ENCODE results near the gene PNCK. TPM values are rescaled to one million over a fixed set of nuclear protein-coding genes. Genes with fewer than 3 reads are reported as not detected.
"Not testable (repeated sequence)": the region's sequence is repeated elsewhere in the genome, so short reads cannot be mapped to it uniquely, and the experiment has no call there.

The PNCK gene
- 0.42 and 0.69 TPM in 2 replicates for total RNA-seq (2014; rRNA removed; shearing (Covaris generic))
- not detected in 2 replicates for polyA plus RNA-seq (2014; cell fraction: nucleus; rRNA removed)

DNA sequence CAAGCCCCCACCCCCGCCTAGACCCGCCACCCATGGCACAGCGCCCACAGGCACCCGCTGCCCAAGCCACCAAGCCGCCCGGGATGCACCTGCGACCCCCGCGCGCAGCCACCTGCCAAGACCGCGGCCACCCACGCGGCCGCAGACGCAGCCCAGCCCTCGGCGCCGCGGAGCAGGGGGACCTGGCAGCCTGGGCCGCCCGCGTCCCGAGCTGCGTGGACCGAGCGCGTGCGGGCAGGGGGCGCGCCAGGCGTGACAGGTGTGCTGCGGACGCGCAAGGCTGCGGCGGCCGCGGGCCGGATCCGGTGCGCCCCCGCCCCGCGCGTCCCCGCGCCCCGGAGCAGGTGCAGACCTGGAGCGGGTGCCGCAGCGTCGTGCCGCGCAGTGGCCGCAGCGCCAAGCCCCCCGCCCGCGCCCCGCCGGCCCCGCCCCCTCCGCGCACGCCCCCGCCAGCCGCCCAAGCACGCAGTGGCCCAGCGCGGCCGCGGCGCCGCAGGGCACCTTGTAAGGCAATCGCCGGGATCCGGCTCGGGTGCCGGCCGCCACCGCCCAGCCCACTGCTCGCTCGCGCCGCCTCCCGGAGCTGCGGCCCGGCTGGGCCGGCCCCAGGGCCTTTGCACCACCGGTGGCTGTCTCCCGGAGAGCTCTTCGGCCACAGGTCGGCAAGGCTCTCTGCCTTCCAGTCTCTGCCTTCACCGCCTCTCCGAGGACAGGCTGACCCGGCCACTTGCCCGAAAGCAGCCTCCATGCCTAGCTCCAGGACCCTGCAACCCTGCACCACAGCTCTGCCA, at the start of gene PNCK:
Gene PNCK, minus strand, starts transcription at position 386 of the 791 bp plus-strand sequence. CDS start 737 bp downstream, outside the sequence.
- DNase-seq (ENCODE audit: extremely low read depth, low read depth) = no peak

DNA sequence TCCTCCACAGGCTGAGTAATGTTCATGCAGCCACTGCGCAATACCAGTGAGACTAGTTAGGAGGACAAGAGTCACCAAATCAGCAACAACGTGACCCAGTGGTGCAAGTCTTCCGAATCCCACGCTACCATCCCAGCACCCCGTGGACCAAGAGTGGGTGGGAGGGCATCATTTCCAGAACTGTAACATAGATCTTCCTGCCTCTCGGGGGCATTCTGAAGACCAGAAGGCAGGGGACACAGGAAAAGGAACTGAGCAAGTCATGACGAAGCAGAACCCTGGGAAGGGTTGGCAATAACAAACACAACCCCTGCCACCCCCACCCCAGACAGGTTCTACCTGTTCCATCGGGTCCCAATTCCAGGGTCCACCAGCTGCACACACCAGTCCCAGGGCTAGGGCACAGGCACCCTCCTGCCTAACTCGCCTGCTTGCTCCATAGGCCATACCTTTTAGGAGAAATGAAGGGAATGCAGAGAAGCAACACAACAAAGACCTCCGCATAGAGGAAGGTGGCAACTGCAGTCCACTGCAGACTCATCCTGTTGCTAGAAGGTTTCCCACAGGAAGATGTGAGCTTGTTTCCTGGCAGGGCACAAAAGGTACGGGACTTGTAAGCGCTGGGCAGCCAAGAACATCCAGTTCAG, 49.2 kb upstream of the PNCK start:
- no peak for DNase-seq (ENCODE audit: extremely low read depth, low read depth)

DNA sequence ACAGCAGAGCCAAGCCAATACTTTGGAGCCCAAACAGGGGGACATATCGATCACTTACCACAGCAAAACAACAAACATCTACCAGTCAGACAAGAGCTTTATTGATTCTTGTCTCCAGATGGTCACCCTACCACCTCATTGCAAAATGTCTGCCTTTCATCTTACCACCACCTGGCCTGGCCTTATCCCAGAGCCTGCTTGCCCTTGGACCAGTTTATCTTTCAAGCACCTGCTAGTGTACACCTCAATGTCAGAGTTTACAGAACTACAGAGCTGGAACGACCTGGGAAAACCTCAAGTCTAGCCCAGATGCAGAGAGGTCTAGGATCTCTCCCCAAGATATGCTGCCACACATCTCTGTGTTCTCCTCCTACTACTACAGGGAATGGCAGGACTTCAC, 46.1 kb upstream of the PNCK start:
- DNase-seq (ENCODE audit: extremely low read depth, low read depth) = no peak

DNA sequence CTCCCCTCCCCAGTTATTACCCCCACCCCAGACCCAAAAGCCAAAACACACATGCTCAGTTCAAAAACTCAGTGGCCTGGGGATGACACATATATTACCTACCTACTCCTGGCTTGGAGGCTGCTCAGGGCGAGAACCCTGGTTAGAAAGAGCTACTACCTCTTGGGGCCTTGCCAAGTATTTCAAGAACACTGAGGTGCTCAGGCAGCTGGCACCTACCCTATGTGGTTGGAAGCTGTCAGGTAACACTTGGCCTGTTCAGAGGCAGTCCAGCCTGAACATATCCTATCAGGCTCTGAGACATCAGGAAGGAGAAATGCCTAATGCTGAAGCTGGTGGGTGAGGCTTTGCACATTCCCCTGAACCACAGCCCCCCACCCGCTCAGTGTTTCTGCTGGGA, 45.6 kb upstream of the PNCK start:
- DNase-seq (ENCODE audit: extremely low read depth, low read depth) = no peak

DNA sequence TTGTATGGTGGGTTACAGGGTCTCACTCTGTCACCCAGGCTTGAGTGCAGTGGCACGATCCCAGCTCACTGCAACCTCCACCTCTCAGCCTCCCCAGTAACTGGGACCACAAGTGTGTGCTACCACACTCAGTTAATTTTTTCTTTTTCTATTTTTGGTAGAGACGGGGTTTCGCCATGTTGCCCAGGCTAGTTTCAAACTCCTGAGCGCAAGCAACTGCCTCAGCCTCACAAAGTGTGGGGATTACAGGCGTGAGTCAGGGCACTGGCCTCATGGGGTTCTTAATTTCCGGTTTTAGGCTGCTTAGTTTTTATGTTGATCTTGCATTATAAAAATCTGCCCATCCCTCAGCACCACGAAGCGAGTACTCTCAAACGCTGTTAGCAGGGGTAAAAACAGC, 43.8 kb upstream of the PNCK start:
- DNase-seq (ENCODE audit: extremely low read depth, low read depth) = no peak

DNA sequence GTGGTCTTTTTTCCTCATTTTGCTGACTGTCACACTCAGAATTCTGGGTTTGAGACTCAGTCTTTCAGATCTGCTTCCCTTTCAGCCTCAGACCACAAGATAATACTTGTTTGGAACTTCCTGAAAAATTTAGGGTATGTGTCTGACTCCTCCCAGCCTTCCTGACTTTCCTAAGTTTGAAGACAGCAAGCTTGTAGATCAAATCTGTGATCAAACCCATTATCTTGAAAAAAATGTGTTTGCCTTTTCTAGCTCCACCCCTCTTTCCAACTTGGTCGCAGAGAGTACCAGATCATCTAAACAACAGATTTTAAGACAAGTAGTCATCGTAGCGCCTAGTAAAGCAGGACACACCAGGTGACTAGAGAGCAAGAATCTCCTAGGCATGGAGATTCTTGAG, 40.6 kb upstream of the PNCK start:
- no peak for DNase-seq (ENCODE audit: extremely low read depth, low read depth)

DNA sequence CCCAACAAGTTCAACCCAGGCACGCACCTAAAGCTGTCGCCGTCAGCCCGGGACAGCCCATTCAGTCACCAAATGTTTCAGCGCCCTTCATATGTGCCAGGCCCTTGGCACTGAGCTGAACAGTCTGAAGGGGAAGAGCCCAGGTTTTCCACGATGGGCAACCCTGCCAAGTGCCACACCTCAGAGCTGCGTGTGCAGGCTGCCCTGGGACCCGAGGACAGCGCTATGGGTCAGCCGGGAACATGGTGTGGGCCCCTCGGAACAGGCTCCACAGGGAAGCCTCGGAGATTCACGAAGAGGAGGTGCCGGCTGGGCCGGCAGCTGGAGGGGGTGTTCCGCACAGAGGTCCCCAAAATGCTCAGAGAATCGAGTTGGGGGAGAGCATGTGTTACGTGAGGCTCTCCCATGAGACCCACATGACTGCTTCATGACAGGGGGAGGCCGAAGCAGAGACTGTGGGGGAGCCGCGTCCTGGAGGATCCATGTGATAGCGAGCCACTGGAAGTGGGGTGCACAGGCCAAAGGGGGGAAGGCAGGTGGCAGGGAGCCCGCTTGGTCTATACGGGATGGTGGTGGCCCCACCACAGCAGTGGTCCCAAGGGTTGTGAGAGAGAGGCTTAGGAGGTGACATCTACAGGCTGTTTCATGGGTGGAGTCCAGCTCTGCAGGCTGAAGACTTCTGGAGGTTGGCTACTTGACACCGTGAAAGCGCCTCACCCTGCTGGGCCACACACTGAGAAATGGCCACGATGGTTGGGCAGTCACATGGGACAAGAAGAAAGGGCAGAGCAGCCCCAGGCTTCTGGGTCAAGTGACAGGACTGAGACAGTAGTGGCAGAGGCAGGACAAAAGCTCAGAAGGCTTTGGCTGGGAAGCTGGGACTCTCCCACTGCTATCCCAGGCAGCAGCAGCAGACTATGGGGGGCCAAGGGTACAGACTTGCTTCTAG, 36.4 kb upstream of the PNCK start:
- DNase-seq (ENCODE audit: extremely low read depth, low read depth) = no peak

DNA sequence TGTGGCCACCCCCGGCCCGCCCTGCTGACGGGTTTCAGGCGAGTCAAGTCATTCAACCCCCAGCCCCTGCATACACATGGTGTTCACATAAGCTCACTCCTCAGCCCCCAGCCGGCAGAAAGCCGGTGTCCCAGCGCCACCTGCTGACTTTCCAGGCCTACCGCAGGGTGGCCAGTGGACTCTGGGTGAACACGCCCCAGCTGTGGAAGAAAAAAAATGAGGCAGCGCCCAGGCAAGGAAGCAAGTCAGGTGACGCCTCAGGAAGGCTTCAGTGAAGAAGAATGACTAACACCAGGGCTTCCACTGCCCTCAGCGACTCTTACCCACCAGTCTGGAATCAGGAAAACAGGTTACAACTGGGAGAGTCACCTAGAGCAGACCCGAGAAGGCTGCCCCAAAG, 34.8 kb upstream of the PNCK start:
- DNase-seq (ENCODE audit: extremely low read depth, low read depth) = peak; percentile 70

DNA sequence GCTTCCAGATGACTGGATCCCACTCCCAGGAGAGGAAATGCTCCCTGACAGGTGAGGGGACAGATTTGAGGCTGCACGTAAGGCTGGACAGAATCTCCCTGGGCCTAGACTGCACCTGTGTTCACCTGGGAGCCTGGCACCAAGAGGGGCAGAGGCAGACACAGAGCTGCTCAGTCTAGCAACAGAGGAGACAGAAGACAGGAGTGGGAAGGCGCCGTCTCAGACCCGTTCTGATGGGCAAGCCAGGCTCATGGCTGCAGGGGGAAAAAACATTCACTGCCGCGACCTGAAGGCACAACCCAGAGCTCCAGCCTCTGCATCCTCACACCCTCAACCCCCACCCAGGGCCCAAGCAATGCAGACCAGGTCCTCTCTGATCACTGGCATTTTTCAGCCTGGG, 33.8 kb upstream of the PNCK start:
- DNase-seq (ENCODE audit: extremely low read depth, low read depth) = no peak

DNA sequence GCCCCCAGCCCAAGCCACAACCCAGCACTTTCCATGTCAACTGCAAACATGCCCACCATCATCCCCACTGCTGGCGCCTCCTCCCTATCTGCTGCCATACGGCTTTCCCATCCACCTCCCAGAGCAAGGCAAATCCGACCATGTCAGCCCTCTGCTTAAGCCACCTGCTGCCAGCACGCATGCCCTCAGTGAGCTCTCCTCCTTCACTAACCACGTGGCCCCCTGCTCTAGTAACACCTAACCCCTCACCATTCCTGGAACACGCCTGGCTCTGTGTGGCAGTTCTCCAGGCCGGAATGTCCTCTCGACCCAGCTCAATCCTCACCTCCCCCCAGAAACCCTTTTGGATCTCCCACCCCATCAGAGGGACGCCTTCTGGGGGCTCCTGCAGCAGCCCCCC, 33.2 kb upstream of the PNCK start:
- DNase-seq (ENCODE audit: extremely low read depth, low read depth) = no peak

DNA sequence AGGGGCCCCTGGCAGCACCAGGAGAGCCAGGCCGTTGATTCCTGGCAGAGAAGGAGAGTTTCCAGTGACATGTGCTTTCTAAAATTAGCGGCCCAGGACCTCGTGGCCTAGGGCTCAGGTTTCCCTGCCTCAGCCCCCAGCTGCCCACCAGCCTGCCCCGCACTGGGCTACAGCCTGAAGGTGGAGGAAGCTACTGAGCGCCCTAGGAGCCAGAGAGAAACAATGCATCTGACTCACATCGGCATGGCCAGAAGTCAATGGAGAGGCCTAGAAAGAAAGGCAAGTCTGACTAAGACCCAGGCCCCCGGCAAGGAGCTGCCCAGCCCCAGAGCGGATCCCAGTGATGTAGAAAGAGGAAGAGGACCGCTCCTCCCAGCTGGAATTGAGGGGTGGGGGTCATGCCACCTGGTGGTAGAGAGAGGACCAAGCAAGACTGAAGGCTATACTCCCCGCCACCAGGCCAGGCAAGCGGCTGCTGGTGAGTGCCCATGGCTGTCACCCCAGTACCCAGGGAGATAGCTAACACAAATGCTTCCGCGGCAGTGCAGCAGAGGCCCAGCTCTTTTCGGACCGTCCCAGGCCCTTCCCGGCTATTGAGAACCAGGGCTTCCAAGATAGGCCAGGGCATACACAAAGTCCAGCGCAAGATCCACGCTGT, 31.9 kb upstream of the PNCK start:
- DNase-seq (ENCODE audit: extremely low read depth, low read depth) = not testable (repeated sequence)

DNA sequence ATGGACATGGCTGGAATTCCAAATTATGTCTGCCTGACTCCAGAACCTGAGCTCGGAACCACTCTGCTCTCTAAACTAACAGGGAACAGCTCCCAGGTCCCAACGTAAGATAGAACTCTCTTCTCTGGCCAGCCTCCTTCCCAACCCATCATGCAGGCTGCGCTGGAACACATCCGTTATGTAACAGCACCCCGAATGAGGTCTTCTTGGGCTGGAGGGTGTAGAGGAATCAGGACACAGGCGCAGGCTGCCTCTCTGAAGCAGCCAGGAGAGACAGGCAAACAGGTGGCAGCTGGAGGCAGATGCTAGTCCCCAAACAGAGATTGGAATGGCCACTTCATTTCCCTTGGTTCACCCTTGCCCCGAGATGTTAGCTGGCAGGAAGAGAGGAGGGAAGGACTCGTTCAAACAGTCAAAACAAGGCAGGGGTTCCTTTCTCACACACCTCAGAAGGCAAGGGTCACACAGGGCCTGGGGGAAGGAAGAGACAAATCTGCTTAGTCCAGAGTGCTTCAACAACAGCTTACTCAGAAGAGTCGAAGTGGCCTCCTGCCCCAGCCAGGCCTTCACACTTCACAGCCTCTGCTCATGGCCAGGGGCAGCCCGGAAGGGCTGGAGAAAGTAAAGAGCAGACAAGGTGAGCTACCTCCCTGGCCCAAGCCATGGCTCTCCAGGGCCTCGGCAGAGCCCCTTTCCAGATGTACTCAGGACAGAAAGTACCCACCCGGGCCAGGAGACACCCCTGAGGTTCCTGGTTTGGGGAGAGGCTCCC, 31.2 kb upstream of the PNCK start:
- DNase-seq (ENCODE audit: extremely low read depth, low read depth) = not testable (repeated sequence)

DNA sequence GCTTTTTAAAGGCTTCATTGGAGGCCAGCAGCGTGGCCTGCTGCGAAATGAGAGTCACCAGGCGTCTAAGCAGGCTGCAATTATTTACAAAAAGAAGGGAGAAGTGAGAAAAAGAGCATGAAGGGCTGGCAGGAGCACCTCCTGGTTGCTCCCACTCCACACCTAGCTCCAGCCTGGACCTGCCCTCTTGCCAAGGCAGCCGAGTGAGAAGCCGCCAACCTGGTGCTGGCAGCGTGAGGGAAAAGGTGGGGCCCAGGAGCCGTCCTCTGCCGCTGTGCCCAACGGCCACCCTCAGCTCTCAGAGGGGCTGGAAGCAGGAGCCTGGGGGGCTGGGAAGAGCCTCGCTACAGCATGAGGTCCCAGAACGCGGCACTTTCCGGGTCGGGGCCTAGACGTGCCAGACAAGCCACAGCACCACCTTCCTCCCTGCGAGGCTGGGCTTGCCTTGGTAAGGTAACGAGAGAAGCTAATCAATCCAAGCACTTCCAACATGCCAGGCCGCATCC, 30.5 kb upstream of the PNCK start:
- DNase-seq (ENCODE audit: extremely low read depth, low read depth) = no peak

DNA sequence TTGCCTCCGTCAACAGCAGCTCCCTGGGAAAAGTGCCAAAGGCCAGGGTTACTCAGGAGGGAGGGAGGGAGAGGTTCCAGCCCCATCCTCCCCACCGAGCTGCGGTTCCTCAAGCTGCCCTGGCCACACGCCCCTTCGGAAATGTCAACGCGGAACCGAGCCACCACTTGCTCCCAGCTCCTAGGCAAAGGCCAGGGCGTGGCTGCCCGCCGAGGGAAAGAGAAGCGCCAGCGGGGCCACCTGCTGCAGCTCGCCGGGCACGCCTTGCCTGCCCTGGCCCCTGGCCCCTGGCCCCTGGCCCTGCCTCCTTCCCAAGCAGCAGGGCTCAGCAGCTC, 29.4 kb upstream of the PNCK start:
- DNase-seq (ENCODE audit: extremely low read depth, low read depth) = no peak

DNA sequence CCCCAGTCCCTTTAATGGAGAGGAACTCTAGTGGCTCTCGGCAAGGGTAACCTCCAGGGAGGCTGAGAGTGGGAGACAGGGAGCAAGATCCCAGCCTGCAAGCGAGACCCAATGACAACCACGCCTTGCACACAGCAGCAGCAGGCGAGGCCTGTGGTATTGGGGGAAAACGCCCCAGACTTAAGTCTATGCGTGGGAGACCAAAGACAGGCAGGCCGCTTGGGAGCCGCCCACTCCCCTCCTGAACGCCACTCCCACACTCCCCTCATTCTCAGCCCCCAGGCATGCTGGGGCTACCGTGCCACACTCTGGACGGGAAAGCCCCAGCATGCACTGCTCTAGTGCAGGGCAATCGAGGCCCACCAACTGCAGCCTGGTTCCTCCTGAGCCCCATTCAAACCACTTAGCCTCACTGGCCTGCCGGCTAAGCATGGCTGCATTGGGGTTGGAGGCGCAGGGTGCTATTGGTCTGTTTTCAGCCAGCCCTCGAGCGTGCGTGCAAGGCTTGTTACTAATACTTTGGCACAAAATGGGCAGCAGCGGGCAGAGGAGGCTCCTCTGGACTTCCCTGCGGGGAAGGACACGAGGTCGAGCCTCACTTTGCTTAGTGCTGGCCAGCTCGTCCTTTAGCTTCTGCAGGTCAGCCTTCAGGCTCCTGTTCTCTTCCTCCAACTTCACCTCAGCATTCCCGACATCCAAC, 28.9 kb upstream of the PNCK start:
- DNase-seq (ENCODE audit: extremely low read depth, low read depth) = no peak

DNA sequence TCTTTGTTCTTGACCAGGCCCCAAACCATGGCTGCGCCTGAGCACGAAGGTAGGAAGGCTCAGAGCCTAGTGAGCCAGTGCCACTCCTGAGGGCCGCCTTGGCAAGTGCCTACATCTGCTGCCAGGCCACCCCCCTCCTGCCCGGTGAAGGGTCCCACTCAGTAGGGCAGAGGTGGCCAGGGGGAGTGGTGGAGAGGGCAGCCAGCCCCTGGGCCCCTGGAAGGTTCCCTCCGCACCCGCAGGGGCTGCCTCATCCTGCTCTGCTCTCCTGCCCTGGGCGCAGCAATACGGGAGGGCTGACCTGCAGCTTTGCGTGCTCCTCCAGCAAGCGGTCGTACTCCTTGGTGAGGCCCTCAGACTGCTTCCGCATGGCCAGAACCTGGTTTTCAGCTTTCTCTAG, 28.1 kb upstream of the PNCK start:
- DNase-seq (ENCODE audit: extremely low read depth, low read depth) = no peak

DNA sequence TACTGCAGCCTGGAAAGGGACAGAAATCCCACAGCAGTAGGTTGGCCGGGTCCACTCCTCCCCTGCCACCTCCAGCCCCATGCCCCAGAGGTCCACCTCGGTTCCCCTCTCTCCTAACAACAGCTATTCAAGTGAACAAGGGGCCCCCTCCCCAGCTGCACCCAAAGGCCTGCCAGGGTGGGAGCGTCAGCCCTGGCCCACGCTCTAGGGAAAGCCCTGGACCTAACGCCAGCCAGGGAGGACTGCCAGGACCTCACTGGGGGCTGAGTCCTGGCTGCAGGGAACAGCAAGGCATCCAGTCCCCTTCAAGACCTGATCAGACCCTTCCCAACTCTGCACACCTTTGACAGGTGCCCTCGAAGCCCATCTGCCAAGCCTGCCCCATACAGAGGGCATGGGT, 27.4 kb upstream of the PNCK start:
- no peak for DNase-seq (ENCODE audit: extremely low read depth, low read depth)

DNA sequence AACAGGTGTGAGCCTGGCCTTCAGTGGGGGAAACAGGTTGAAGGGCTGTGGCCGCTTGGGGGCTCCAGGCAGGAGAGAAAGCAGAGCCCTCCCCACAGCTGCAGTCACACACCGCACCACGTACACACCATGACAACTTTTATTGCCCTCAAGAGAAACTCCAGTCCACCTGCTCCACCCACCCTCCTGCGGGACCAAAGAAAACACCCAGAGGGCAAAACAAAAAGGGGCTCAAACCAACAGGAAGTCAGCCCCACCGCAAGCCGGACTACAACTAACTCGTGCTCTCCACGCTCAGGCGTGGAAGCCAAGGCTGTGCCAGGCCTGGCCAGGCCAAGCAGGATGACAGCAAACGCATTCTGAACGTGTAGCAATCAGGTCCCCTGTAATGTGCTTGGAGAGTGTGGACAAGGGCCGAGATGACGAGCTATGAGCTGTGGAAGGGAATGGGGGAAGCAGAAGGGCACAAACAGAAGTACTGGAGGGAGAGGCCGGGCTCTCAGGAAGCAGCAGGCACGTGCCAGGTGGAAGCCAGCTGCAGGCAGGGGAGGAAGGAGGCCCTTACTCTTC, 26.8 kb upstream of the PNCK start:
- DNase-seq (ENCODE audit: extremely low read depth, low read depth) = no peak

All from NCI-H460 (cell line).